Ishikawa (cell line): Measurements from ENCODE around the gene ENOX1.

ENCODE experiments used
- CEBPB ChIP-seq: IDR thresholded peaks from 2 replicates; pipeline ENCODE4 v1.6.1; 2012
- CREB1 ChIP-seq: IDR thresholded peaks from 2 replicates; pipeline ENCODE4 v1.6.1; 2012; ENCODE audit warnings: low read depth
- EGR1 ChIP-seq: IDR thresholded peaks from 2 replicates; pipeline ENCODE4 v1.6.1; 2012
- EP300 ChIP-seq: IDR thresholded peaks from 2 replicates; pipeline ENCODE4 v1.6.1; 2012; ENCODE audit warnings: borderline replicate concordance
- FOXM1 ChIP-seq: IDR thresholded peaks from 2 replicates; pipeline ENCODE4 v1.6.1; 2012; ENCODE audit warnings: low read depth, borderline replicate concordance
- NFIC ChIP-seq: IDR thresholded peaks from 2 replicates; pipeline ENCODE4 v1.6.1; 2012
- RAD21 ChIP-seq: IDR thresholded peaks from 2 replicates; pipeline ENCODE4 v1.6.1; 2012; ENCODE audit warnings: low read depth
- TAF1 ChIP-seq: IDR thresholded peaks from 2 replicates; pipeline ENCODE4 v1.6.1; 2012; ENCODE audit warnings: low read depth, mild to moderate bottlenecking
- TCF12 ChIP-seq: IDR thresholded peaks from 2 replicates; pipeline ENCODE4 v1.6.1; 2012; ENCODE audit warnings: low read depth
- TEAD4 ChIP-seq: IDR thresholded peaks from 2 replicates; pipeline ENCODE4 v1.6.1; 2012
- YY1 ChIP-seq: IDR thresholded peaks from 2 replicates; pipeline ENCODE4 v1.6.1; 2012; ENCODE audit warnings: low read depth
- ZBTB7A ChIP-seq: IDR thresholded peaks from 2 replicates; pipeline ENCODE4 v1.6.1; 2012; ENCODE audit warnings: low read depth
- TF ChIP-seq, protein P1 (sequence below): IDR thresholded peaks from 2 replicates; pipeline ENCODE4 v1.6.1; 2012; ENCODE audit warnings: low read depth, mild to moderate bottlenecking
- TF ChIP-seq, protein P2 (sequence below): IDR thresholded peaks from 2 replicates; pipeline ENCODE4 v1.6.1; 2012
- TF ChIP-seq, protein P3 (sequence below): IDR thresholded peaks from 2 replicates; pipeline ENCODE4 v1.6.1; 2012

ENOX1 gene

GRCh38 chr13:43446126-43446525 lies 340.6 kb downstream of the ENOX1 start:
- no peak for TF ChIP-seq ZBTB7A
- no peak for TF ChIP-seq EP300
- TF ChIP-seq CEBPB: no peak
- no peak for TF ChIP-seq YY1
- no peak for TF ChIP-seq CREB1
- TF ChIP-seq, protein P1, sequence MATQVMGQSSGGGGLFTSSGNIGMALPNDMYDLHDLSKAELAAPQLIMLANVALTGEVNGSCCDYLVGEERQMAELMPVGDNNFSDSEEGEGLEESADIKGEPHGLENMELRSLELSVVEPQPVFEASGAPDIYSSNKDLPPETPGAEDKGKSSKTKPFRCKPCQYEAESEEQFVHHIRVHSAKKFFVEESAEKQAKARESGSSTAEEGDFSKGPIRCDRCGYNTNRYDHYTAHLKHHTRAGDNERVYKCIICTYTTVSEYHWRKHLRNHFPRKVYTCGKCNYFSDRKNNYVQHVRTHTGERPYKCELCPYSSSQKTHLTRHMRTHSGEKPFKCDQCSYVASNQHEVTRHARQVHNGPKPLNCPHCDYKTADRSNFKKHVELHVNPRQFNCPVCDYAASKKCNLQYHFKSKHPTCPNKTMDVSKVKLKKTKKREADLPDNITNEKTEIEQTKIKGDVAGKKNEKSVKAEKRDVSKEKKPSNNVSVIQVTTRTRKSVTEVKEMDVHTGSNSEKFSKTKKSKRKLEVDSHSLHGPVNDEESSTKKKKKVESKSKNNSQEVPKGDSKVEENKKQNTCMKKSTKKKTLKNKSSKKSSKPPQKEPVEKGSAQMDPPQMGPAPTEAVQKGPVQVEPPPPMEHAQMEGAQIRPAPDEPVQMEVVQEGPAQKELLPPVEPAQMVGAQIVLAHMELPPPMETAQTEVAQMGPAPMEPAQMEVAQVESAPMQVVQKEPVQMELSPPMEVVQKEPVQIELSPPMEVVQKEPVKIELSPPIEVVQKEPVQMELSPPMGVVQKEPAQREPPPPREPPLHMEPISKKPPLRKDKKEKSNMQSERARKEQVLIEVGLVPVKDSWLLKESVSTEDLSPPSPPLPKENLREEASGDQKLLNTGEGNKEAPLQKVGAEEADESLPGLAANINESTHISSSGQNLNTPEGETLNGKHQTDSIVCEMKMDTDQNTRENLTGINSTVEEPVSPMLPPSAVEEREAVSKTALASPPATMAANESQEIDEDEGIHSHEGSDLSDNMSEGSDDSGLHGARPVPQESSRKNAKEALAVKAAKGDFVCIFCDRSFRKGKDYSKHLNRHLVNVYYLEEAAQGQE: no peak
- no peak for TF ChIP-seq TAF1
- no peak for TF ChIP-seq EGR1
- no peak for TF ChIP-seq RAD21
- no peak for TF ChIP-seq FOXM1

DNA sequence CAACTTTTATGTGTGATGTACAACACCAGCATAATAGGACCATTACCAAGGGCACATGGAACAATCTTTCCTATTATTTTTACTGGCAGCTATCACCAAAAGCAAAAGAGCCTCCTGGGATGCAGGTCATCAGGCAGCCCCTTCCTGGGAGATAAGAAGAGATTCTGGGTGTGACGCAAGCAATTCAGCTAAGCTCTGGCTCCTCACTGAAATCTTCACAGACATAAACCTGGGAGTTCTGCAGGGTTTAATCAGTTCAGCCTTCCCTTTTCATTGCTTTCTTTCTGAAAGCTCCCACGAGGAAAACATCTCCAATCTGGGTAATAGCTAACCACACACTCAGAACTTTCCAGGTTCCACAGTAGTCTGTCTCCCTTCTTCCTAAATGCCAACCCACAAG lies 341.1 kb downstream of the ENOX1 start:
- TF ChIP-seq TAF1 (no peak), NFIC (no peak), EP300 (no peak), CREB1 (no peak), ZBTB7A (no peak), FOXM1 (no peak), RAD21 (no peak), EGR1 (no peak), TEAD4 (no peak), CEBPB (no peak), YY1 (no peak)
- TF ChIP-seq, protein P1: no peak
- TF ChIP-seq, protein P2, sequence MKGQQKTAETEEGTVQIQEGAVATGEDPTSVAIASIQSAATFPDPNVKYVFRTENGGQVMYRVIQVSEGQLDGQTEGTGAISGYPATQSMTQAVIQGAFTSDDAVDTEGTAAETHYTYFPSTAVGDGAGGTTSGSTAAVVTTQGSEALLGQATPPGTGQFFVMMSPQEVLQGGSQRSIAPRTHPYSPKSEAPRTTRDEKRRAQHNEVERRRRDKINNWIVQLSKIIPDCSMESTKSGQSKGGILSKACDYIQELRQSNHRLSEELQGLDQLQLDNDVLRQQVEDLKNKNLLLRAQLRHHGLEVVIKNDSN: no peak

DNA sequence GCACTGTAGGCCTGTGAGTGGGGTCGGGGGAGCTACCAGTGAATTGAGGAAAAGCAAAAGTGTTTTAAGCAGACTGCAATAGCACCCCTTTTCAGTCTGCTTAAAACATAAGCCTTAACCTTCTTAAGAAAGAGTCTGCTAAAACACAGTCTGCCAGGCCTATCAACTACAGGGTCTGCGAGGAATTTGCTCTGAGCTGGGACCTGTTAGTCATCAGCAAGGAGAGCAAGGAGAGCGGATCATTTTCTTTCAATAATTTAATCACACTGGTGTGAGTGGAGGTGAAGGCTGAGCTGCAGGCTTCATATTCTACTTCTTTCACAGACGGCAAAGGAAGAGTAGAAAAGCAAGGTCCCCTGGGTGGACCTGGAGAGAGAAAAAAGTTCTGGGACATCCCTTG lies 342.7 kb downstream of the ENOX1 start:
- TF ChIP-seq TAF1 (no peak), CREB1 (no peak), YY1 (no peak), TCF12 (no peak), EP300 (no peak), RAD21 (no peak), CEBPB (no peak), FOXM1 (no peak), NFIC (no peak), ZBTB7A (no peak), TEAD4 (no peak), EGR1 (no peak)
- TF ChIP-seq, protein P3, sequence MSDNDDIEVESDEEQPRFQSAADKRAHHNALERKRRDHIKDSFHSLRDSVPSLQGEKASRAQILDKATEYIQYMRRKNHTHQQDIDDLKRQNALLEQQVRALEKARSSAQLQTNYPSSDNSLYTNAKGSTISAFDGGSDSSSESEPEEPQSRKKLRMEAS: no peak
- TF ChIP-seq, protein P2: no peak
- TF ChIP-seq, protein P1: no peak

GRCh38 chr13:43441899-43442499 lies 344.8 kb downstream of the ENOX1 start:
- no peak for TF ChIP-seq ZBTB7A
- no peak for TF ChIP-seq CEBPB
- TF ChIP-seq TEAD4: no peak
- no peak for TF ChIP-seq RAD21
- TF ChIP-seq TCF12: no peak
- TF ChIP-seq, protein P3: no peak
- no peak for TF ChIP-seq EP300
- no peak for TF ChIP-seq YY1
